ENCODE data around the gene TFPI.
"Not testable (repeated sequence)": the region's sequence is repeated elsewhere in the genome, so short reads cannot be mapped to it uniquely, and the experiment has no call there.

TFPI gene

GRCh38 chr2:187548656-187549055, 5.6 kb downstream of the TFPI start:
- no peaks in the 10 kb centered on the region for H3K4me1 ChIP-seq
- H3K36me3 ChIP-seq (replicated peaks) = no peaks in the 10 kb centered on the region
- no peaks in the 10 kb centered on the region for H3K9me3 ChIP-seq
- DNase-seq (ENCODE audit: low spot score in 2 of 2) = no peak
- in situ Hi-C loops (cut with MboI; ENCODE audit: low sequenced_read_pairs) = no loop called here
- H3K4me3 ChIP-seq = no peak overlapping the region
- H3K27me3 ChIP-seq (ENCODE audit: low read depth) = no peaks in the 10 kb centered on the region

GRCh38 chr2:187547353-187547979, 6.8 kb downstream of the TFPI start:
- no peak for DNase-seq (ENCODE audit: low spot score in 2 of 2)
- Histone ChIP-seq H3K4me1 (no peaks in the 10 kb centered on the region), H3K27me3 (ENCODE audit: low read depth) (no peaks in the 10 kb centered on the region), H3K4me3 (no peak overlapping the region), H3K9me3 (no peaks in the 10 kb centered on the region), H3K36me3 (replicated peaks) (no peaks in the 10 kb centered on the region)
- in situ Hi-C loops (cut with MboI; ENCODE audit: low sequenced_read_pairs) = no loop called here

- in situ Hi-C loops (cut with MboI; ENCODE audit: low sequenced_read_pairs) = no loop called here
- H3K4me3 ChIP-seq = no peak overlapping the region
- no peaks in the 10 kb centered on the region for H3K36me3 ChIP-seq (replicated peaks)
- no peaks in the 10 kb centered on the region for H3K4me1 ChIP-seq
- DNase-seq (ENCODE audit: low spot score in 2 of 2) = no peak
- no peaks in the 10 kb centered on the region for H3K27me3 ChIP-seq (ENCODE audit: low read depth)
- H3K9me3 ChIP-seq = no peaks in the 10 kb centered on the region
Measured at GRCh38 chr2:187546762-187547333, 7.4 kb downstream of the TFPI start.

DNA sequence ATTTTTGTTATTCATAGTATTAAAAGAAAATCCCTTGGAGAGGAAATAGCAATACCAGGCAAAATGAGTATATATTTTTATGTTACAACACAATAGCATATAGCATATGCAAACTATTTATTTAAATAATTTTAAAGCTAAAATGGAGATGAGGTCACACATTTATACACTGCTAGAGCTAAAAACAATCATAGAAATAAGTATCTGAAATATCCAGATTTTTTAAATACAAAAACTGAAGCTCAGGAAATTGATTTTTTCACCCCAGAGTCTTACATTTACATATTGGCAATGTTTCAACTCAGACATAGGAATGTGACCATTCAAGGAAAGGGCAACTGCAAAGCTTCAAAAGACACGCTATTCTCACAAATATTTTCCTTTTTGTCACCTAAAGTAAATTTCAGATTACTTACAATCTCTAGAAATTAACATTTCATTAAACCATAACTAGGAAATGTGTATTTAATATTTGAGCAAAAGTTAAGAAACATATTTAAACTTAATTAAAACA, 8.9 kb downstream of the TFPI start:
- no peaks in the 10 kb centered on the region for H3K4me1 ChIP-seq
- no peak for DNase-seq (ENCODE audit: low spot score in 2 of 2)
- no peaks in the 10 kb centered on the region for H3K27me3 ChIP-seq (ENCODE audit: low read depth)
- H3K9me3 ChIP-seq = no peaks in the 10 kb centered on the region
- no peaks in the 10 kb centered on the region for H3K36me3 ChIP-seq (replicated peaks)
- H3K4me3 ChIP-seq = no peak overlapping the region
- in situ Hi-C loops (cut with MboI; ENCODE audit: low sequenced_read_pairs) = no loop called here

DNA sequence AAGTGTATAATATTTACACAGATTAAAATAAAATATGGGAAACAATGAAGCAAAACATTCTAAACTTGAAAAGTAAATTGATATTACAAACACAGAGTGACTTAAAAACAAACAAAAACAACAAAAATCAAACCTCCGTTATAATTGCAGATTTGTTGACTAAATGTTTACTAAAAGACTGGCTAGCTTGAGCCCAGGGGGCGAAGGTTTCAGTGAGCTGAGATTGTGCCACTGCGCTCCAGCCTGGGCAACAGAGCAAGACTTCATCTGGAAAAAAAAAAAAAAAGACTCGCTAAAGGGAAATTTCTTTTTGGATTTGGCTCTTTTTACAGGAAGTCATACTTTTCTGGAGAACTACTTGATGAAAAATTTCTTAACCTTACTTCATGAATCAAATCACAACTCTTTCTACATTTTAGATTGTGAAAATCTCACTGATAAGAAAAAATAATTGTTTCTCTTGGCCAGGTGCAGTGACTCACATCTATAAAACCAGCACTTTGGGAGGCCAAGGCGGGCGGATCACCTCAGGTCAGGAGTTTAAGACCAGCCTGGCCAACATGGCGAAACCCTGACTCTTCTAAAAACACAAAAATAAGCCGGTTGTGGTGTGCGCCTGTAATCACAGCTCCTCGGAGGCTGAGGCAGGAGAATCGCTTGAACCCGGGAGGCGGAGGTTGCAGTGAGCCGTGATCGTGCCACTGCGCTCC, 9.7 kb downstream of the TFPI start:
- H3K36me3 ChIP-seq (replicated peaks) = no peaks in the 10 kb centered on the region
- no peak overlapping the region for H3K4me3 ChIP-seq
- in situ Hi-C loops (cut with MboI; ENCODE audit: low sequenced_read_pairs) = no loop called here
- H3K27me3 ChIP-seq (ENCODE audit: low read depth) = no peaks in the 10 kb centered on the region
- DNase-seq (ENCODE audit: low spot score in 2 of 2) = no peak
- no peaks in the 10 kb centered on the region for H3K9me3 ChIP-seq
- H3K4me1 ChIP-seq = no peaks in the 10 kb centered on the region

DNA sequence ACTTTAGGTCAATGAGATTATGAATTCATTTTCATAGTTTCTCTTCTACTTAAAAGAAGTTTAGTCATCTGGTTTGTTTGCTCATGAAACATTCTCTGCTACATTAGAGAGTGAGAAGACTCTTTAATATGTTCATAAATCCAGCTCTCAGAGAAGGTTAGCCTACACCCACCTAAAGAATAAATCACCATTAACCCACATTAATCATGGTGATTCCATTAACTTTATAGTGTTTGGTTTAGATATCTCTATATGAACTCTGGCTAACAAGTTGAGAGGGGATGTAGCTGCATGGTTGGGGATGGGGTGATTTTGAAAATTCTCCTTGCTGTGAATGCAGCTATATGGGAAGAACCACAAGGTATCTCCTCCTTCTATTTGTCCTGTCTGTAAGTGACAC, 10.7 kb downstream of the TFPI start:
- Histone ChIP-seq H3K9me3 (no peaks in the 10 kb centered on the region), H3K4me3 (no peak overlapping the region), H3K27me3 (ENCODE audit: low read depth) (no peaks in the 10 kb centered on the region), H3K4me1 (no peaks in the 10 kb centered on the region), H3K36me3 (replicated peaks) (no peaks in the 10 kb centered on the region)
- no peak for DNase-seq (ENCODE audit: low spot score in 2 of 2)
- in situ Hi-C loops (cut with MboI; ENCODE audit: low sequenced_read_pairs) = no loop called here

DNA sequence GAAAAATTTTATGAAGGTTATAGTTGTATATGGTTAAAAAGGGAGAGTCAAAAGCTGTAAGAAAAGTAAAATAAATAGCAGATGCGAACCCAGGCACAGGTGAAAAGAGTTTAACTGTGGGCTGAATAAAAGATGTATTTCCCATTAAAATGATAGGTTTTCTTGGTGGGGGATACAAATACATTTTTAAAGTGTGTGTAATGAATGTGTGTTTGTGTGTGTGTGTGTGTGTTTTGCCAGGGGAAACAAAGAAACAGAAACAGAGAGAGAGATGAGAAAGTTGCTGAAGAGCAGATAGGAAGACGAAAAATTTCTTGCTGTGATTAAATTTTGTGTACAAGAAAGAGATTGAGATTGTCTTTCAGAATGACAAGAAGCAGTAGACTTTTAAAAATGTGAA, 12.1 kb downstream of the TFPI start:
- DNase-seq (ENCODE audit: low spot score in 2 of 2) = no peak
- in situ Hi-C loops (cut with MboI; ENCODE audit: low sequenced_read_pairs) = no loop called here
- Histone ChIP-seq H3K4me3 (no peak overlapping the region), H3K27me3 (ENCODE audit: low read depth) (no peaks in the 10 kb centered on the region), H3K36me3 (replicated peaks) (no peaks in the 10 kb centered on the region), H3K9me3 (no peaks in the 10 kb centered on the region), H3K4me1 (no peaks in the 10 kb centered on the region)

- H3K27me3 ChIP-seq (ENCODE audit: low read depth) = no peaks in the 10 kb centered on the region
- H3K4me1 ChIP-seq = no peaks in the 10 kb centered on the region
- H3K36me3 ChIP-seq (replicated peaks) = no peaks in the 10 kb centered on the region
- no peaks in the 10 kb centered on the region for H3K9me3 ChIP-seq
- DNase-seq (ENCODE audit: low spot score in 2 of 2) = no peak
- in situ Hi-C loops (cut with MboI; ENCODE audit: low sequenced_read_pairs) = no loop called here
- H3K4me3 ChIP-seq = no peak overlapping the region
Measured at GRCh38 chr2:187541086-187542085, 12.8 kb downstream of the TFPI start.

- H3K9me3 ChIP-seq; H3K27me3 ChIP-seq (ENCODE audit: low read depth); H3K36me3 ChIP-seq (replicated peaks); H3K4me1 ChIP-seq; in situ Hi-C loops (cut with MboI; ENCODE audit: low sequenced_read_pairs); DNase-seq (ENCODE audit: low spot score in 2 of 2); H3K4me3 ChIP-seq: not testable (repeated sequence)
Measured at GRCh38 chr2:187538222-187538621, 16.0 kb downstream of the TFPI start.

- H3K4me3 ChIP-seq; H3K27me3 ChIP-seq (ENCODE audit: low read depth); in situ Hi-C loops (cut with MboI; ENCODE audit: low sequenced_read_pairs); H3K9me3 ChIP-seq; H3K36me3 ChIP-seq (replicated peaks); H3K4me1 ChIP-seq; DNase-seq (ENCODE audit: low spot score in 2 of 2): not testable (repeated sequence)
Measured at GRCh38 chr2:187535381-187535780, 18.9 kb downstream of the TFPI start.

GRCh38 chr2:187532333-187533120, 21.7 kb downstream of the TFPI start:
- Histone ChIP-seq H3K36me3 (replicated peaks) (no peaks in the 10 kb centered on the region), H3K4me1 (no peaks in the 10 kb centered on the region), H3K9me3 (no peaks in the 10 kb centered on the region), H3K27me3 (ENCODE audit: low read depth) (no peaks in the 10 kb centered on the region), H3K4me3 (no peak overlapping the region)
- in situ Hi-C loops (cut with MboI; ENCODE audit: low sequenced_read_pairs) = no loop called here
- no peak for DNase-seq (ENCODE audit: low spot score in 2 of 2)

GRCh38 chr2:187529977-187530721, 24.1 kb downstream of the TFPI start:
- Histone ChIP-seq H3K36me3 (replicated peaks) (no peaks in the 10 kb centered on the region), H3K4me3 (no peak overlapping the region), H3K9me3 (no peaks in the 10 kb centered on the region), H3K27me3 (ENCODE audit: low read depth) (0 out of 2 replicates have a peak, but pooled peaks cover 2% of the 10 kb centered on the region), H3K4me1 (no peaks in the 10 kb centered on the region)
- in situ Hi-C loops (cut with MboI; ENCODE audit: low sequenced_read_pairs) = no loop called here
- DNase-seq (ENCODE audit: low spot score in 2 of 2) = no peak
